Mammary epithelial cell (primary cell): Measurements from ENCODE around the gene CACHD1.

Experiments used
- CTCF ChIP-seq, 2 donors: IDR thresholded peaks in 1 of 2; conservative IDR thresholded peaks in 1 of 2; 2 replicates each; pipeline ENCODE4 v1.5.1; 2011 to 2012; ENCODE audit warnings: inconsistent platforms in 2 of 2, low read length in 2 of 2, mild to moderate bottlenecking in 2 of 2, control low read depth in 1 of 2, low read depth in 1 of 2; ENCODE audit not compliant: insufficient read depth in 1 of 2; ENCODE audit errors: extremely low read depth in 1 of 2
- EZH2 ChIP-seq: IDR thresholded peaks from 2 replicates; pipeline ENCODE4 v1.6.1; 2012; ENCODE audit warnings: low read length, inconsistent platforms, borderline replicate concordance

GRCh38 chr1:64453688-64454087, 16.2 kb upstream of the CACHD1 start:
- TF ChIP-seq CTCF (conservative IDR thresholded peaks at IDR 0.05 in 1 of 2, IDR thresholded peaks at IDR 0.05 in 1 of 2; ENCODE audit: extremely low read depth in 1 of 2, insufficient read depth in 1 of 2, low read depth in 1 of 2, low read length in 2 of 2) (no peak), EZH2 (no peak)
